NCI-H460 (cell line): ENCODE measurements around the gene HINT1. TPM values are rescaled to one million over a fixed set of nuclear protein-coding genes. Genes with fewer than 3 reads are reported as not detected.

Experiments
- DNase-seq: peaks from one replicate; pipeline ENCODE4 v3.0.0-alpha.2; 2016; ENCODE audit warnings: low read depth; ENCODE audit errors: extremely low read depth
- total RNA-seq: library from RNA; depleted of rRNA; stranded (reverse); fragments of >200 nt; shearing (Covaris generic); gene quantifications from 2 replicates; pipeline ENCODE4 v1.2.3, GENCODE V29; 2014; rRNA removed

HINT1 gene
- total RNA-seq, 1 experiment from 2014 or later, result 596 TPM

- DNase-seq, result no peak
Observed at GRCh38 chr5:131114754-131115153, 50.3 kb downstream of the HINT1 start.

- DNase-seq, result no peak
Observed at GRCh38 chr5:131112424-131112823, 52.6 kb downstream of the HINT1 start.

DNA sequence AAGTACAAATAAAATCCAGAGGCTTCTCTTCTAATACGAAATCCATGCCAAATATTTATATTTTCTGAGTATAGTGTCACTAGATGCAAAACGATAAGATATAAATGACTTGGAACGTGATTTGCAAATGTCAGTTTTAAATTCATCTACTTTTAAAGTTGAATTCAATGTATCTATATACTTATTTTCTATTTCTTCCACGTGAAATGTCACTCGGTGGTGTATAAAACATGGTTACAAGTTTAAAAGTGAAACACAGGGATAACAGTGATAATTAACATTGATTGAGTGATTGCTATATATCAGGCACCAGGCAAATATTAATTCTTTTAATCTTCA lies 54.8 kb downstream of the HINT1 start:
- DNase-seq, result no peak

GRCh38 chr5:131109540-131110255 lies 55.4 kb downstream of the HINT1 start:
- DNase-seq, result peak; percentile 56

Other genes starting within 250 kb of the HINT1 start
- 8.7 and 14.8 TPM in 2 replicates for gene LYRM7, start 5.7 kb upstream of the HINT1 start, total RNA-seq
- gene CDC42SE2, start 98.8 kb upstream of the HINT1 start, total RNA-seq, result 45.9 and 51.8 TPM in 2 replicates